T1000 (cell line): ENCODE data around the gene KIF1B.
"Not testable (repeated sequence)": the region's sequence is repeated elsewhere in the genome, so short reads cannot be mapped to it uniquely, and the experiment has no call there.

Experiments used
- DNase-seq: peaks from one replicate; lab custom pipeline; 2025; ENCODE audit warnings: mixed read lengths; lab: John Stamatoyannopoulos, UW

Gene KIF1B

DNA sequence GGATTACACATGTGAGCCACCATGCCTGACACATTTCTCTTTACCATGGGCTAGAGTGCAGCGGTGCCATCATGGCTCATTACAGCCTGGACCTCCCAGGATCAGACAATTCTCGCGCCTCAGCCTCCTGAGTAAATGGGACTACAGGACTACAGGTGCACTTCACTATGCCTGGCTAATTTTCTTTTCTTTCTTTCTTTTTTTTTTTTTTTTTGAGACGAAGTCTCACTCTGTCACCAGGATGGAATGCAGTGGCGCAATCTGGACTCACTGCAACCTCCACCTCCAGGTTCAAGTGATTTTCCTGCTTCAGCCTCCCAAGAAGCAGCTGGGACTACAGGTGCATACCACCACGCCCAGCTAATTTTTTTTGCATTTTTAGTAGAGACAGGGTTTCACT is 14.8 kb upstream of the KIF1B start:
- no peak for DNase-seq

DNA sequence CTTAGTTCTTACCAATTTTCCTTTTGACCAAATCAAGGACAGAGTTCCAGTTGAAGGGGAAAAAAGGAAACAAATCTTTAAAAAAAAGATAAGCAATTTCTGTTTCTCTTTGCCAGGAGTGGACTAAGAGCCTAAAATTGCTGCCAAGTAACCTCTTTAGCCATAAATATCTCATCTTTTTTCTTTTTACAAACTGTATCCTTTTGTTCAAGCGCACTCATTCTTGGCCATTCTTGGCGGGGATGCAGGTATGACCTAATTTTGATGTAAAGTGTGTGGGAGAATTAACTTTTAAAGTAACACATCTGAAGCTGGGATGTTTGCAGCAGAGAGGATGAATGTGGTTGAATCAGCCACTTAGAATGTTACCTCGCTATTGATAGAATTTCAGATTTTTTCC is 13.4 kb upstream of the KIF1B start:
- DNase-seq = no peak

DNA sequence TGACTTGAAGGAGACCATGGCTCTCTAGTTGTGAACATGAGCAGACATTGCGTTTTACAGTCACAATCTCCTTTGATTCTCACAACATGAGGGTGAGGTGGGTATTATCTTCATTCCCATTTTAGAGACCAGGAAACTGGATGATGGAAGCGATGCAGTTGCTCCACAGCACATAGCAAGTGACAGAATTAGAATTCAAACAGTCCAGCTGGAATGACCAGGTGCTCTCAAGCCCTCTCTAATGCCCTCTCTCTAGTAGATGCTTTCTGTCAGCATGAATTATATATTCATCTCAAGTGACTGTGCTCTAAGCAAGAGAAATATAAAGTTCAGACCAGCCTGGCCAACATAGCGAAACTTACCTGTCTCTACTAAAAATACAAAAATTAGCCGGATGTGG is 9.8 kb upstream of the KIF1B start:
- no peak for DNase-seq

DNA sequence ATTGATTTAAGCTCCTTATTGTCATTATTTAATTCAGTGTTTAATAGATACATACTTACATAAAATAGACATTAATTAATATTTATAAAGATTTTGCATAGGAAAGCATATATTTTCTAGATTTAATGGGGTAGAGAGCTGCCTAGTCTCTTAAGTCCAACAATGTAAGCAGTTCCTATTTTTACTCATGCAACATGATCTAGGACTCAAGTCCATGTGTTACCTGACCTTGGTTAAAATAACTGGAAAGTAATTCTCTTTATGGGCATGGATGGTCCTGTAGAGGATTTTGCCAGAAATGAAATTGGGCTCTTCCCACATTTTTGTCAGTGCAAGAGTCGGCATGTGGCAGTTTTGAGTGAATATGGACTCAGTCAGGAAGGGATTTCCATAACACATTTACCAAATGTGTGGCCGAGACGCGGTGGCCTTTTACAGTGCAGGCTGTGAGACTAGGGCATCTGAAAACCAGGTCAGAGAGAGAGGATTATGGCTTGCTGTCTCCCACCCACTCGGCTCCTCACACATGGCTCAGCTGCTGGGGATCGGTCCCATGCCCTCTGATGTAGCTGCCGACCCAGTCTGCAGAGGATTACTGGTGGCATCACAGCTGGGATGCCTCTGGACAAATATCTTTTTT is 6.2 kb upstream of the KIF1B start:
- no peak for DNase-seq

DNA sequence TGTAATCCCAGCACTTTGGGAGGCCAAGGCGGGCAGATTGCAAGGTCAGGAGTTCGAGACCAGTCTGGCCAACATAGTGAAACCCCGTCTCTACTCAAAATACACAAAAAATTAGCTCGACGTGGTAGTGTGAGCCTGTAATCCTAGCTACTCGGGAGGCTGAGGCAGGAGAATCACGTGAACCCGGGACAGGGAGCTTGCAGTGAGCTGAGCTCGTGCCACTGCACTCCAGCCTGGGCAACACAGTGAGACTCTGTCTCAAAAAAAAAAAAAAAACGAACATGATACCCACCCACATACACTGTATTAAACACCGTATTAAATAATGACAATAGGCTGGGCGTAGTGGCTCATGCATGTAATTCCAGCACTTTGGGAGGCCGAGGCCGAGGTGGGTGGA is 5.2 kb upstream of the KIF1B start:
- not testable (repeated sequence) for DNase-seq

DNA sequence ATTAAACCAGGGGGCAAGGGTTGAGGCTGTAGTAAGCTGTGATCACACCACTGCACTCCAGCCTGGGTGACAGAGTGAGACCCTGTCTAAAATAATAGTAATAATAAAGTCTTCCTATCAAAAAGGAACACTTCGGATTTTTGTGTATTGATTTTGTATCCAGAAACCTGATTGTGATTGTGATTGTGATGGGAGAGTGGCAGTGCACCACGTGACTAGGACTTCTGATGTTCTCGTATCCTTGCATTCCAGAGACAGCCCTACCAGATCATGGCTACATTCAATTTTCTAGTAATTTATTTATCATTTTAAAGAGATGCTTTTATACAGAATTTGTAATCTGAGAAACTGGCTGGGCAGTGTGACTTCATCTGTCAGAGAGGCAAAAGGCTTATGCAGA is 2.6 kb upstream of the KIF1B start:
- no peak for DNase-seq

DNA sequence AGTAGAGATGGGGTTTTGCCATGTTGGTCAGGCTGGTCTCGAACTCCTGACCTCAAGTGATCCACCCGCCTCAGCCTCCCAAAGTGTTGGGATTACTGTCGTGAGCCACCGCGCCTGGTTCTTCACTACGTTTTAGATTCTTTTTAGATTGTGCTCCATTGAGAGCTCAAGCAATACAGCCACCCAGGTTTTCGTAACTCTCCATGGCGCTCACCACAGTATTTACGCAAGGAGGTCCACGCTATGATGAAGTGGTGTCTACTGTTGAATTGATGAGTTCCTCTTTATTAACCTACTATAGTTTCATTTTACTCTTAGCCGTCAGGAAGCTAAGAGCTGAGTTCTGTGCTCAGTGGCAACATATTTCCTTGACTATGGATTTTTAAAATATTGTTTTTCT is 1.8 kb upstream of the KIF1B start:
- no peak for DNase-seq

DNA sequence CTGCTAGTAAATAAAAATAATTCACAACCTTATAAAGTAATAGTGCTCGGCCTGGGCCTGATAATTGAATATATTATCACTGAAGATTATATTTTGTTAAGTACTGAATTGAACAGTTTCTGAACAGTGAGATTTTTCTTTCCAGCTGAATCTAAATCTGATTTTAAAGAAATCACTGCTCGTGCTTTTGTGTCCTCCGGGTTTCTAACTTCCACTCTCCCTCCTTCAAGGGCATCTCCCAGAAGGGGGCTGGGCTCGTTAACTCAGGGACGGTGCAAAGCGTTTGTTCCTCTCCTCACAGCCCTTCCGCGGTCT is 823 bp upstream of the KIF1B start:
- DNase-seq = no peak

DNA sequence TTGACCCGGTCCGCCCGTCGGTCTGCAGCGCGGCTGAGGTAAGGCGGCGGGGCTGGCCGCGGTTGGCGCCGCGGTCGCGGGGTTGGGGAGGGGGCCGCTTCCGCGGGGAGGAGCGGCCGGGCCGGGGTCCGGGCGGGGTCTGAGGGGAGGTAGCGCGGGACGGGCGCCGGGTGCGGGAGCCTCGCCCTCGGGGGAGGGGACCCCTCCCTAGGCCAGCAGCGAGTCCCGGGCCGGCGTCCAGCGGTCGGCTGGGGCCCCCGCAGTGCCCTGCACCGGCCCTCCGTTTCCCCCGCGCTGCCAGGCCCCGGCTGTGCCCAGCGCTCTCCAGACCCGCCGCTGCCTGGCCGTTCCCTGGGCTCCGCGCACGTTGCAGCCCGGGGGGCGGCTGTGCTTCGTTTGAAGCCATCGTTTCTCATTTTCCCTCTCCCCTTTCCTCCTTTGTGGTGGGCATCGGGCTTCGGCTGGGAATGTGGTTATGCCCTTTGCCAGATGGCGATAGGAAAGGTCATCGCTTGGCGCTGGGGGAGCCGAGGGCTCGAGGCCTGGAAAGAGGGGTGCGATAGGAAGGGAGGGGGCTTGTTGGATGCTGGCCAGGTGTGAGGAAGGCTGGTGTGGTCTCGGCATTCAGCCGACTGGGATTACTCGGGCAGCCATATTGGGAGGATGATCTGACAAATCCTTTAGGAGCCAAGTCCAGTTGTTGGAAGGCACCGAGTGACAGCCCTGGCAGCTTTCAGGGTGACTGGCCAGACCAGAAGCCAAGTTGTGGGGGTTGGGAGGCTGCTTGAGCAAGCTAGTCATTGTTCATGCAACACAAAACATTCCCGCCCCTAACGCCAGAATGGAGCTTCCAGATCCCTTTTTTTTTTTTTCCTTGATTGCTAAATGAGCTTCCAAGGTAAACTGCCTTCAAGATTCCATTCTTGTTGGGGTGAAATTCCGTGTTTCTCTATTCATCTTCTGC is 753 bp downstream of the KIF1B start:
- DNase-seq = peak; percentile 62

DNA sequence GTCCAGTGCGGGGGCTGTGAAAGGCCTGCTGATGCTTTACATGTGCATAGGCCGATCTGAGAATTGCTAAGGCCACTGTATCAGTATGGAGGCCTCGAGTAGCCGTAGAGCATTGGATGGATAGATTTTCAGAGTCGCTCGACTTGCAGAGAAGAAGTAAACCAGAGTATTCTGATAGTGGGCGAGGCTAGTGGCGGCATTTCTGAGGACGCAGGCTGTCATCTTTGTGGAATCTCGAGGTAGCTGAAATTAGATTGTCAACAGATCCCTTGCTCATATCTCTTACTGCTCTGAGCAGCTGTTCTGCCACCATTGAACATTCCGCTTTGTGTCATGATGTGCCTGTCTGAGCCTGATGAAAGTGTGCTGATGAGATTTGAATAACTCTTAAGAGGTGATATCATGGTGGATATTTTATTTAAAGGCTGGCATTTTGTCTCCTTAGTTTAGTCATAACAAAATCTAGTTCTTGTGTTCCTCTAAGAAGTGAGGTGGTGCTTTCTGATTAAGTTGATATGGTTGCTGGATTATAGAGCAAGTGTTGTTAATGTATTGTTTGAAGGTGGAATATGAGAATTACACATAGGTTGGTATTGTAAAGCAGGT is 1.5 kb downstream of the KIF1B start:
- DNase-seq = no peak

DNA sequence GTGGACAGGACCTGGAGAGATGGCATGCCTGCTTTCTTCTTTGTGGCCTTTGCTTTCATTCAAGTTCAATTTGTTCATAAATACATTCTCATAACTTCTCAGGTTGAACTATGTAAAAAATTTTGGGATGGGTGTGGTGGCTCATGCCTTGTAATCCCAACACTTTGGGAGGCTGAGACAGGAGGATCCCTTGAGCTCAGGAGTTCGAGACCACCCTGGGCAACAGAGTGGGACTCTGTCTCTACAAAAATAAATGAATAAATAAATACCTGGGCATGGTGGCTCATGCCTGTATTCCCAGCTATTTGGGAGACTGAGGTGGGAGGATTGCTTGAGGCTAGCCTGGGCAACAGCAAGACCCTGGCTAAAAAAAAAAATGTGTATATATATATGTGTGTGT is 2.1 kb downstream of the KIF1B start:
- no peak for DNase-seq

DNA sequence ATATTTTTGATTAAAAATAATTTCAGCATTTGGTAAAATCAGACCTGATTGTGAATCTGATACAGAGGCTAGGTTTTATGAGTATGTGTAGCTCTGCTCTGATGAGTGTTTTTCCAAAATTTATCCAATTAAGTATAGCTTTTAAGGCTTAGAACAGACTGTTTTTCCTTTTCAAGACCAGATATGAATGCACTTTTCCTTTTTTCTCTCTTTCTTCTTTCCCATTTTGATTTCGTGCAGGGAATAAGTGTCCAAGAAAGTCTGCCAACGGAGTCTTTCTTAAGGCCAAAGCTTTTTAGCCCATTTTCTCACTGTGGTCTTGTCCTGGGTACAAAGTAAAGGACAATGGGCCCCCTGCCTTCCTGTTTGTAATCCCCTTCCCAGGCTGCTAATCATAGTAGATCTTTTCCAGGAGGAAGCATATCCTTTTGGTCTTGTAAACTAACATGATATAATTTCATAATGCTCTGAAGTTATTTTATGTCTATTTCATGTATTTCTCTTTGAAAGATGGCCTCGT is 2.9 kb downstream of the KIF1B start:
- DNase-seq = no peak

DNA sequence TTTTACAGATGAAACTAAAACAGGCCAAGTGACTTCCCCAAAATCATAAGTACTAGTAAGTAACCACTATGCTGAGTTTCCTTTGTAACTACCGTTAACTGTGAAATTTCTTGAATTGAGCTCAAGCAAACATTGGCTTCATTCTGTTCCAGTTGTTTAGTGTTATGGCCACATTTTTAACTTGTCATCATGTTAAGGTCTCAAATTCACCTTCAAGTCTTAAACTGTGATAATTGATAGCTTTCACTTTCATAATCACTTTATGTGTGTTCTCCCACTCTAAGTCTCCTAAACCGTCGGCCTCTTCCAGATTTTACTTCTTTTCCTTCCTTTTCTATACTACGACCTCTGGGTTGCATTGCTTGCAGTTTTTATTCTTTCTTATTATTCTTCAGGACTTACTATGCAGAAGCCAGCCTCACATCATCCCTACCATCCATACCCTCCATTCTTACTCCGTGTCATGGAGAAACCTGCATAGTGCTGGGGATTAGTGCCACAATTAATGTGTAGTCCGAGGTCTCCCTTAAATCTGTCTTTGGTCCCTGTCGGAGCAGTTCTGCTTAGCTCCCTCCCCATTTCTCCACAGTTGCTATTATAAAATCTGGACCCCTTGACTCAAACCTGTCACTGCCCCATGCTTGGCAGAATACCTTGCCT is 5.8 kb downstream of the KIF1B start:
- DNase-seq = no peak

DNA sequence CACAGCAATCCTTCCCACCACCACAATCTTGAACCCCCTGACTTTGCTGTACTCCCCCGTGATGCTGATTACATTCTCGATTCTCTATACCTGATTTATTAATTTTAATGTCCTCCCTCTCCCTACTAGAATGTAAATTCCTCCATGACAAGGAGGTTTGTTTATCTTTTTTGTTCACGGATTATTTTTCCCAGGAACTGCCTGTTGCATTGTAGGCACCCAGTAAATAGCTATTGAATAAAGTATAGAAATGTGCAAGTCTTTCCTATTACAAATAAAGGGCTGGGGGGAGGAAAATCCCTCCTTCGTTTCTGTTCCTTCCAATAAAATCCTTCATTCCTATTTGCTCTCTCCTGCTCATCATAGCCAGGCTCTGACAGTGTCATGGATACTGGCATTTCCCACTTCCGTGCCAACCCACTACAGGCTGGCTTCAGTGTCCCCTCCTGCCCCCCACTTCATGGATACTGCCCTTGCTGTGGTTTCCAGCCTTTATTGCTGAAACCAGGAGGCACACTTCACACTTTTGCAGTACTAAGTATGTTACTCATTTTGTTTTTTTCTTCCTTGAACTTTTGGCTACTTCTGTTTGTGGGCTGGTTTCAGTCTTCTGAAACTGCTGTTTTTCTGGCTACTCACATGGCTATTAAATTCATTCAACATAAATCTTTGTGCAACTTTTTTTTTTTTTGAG is 7.5 kb downstream of the KIF1B start:
- DNase-seq = peak; percentile 13

DNA sequence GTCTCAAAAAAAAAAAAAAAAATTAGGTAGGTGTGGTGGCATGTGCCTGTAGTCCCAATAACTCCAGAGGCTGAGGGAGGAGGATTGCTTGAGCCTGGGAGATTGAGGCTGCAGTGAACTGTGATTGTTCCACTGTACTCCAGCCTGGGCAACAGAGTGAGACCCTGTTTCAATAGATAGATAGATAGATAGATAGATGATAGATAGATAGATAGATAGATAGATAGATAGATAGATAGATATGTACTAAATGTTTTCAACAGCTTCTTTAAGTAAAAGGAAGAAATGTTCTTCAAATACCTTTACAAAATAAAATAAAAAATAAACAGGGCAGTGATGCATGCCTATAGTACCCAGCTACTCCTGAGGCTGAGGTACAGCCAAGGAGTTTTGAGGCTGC is 9.8 kb downstream of the KIF1B start:
- DNase-seq = no peak

DNA sequence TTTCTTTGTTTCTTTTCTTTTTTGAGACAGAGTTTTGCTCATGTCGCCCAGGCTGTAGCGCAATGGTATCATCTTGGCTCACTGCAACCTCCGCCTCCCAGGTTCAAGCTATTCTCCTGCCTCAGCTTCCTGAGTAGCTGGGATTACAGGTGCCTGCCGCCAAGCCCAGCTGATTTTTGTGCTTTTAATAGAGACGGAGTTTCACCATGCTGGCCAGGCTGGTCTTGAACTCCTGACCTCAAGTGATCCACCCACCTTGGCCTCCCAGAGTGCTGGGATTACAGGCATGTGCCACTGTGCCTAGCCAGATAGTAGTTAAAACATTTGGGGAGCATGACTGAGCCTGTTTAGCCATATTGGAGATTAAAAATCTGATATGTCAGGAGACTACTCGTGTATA is 10.3 kb downstream of the KIF1B start:
- not testable (repeated sequence) for DNase-seq

DNA sequence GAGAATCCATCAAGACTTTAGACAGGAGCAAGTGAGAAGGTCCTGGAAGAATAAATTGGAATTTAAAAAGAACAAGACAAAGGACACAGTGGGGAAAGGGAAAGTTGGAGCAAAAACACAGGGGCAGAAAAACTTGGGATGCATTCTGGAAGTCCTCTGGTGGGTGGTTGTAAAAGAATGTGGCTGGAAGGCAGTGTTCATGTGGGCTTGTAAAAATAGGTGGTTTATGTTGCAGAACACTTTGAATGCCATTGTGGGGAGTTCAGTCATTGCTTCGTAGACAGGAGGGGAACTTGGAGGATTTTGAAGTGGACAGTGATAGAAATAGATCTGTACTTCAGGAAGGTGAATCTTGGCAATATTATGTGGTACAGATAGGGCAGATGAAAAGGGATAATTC is 15.2 kb downstream of the KIF1B start:
- no peak for DNase-seq

DNA sequence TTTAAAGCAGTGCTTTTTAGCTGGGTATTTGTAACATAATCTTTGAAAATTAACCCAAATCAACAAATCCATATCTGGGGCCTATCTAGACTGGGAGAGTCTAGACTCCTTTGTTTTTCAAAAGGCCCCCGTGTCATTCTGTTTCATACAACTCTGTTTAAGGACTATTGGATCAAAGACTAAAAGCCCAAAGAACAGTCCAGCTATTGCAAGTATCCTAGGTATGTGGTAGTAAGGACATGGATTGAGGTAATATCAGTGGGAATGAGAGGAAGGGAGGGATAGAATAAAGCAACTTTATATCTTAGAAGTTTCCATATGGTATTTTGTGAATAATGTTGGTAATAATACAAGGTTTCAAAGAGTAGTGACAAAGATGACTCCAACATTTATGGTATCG is 18.2 kb downstream of the KIF1B start:
- DNase-seq = no peak

DNA sequence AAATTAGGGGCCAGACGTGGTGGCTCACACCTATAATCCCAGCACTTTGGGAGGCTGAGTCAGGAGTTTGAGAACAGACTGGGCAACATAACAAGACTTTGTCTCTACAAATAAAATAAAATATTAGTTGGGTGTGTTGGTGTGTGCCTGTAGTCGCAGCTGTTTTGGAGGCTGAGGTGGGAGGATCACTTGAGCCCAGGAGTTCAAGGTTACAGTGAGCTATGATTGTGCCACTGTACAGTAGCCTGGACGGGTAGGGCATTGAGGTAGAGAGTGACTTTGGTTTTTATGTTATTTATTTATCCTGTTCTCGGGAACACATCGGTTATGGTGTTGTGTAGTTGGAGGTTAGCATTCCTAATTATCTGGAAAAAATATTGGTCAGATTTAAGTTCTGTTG is 19.5 kb downstream of the KIF1B start:
- DNase-seq = no peak

DNA sequence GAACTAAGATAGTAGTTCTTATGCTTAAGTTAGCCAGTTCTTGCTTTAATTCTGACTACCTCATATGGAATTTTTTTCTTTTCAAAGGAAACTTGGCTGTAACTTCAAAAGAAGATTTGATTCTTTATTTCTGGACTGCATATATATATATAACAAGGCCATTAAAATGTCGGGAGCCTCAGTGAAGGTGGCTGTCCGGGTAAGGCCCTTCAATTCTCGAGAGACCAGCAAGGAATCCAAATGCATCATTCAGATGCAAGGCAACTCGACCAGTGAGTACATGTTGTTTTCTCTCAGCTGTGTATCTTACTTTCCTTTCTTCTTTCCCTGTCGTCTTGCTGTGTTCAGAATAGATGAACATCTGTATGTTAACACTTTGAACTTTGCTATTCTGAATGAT is 21.8 kb downstream of the KIF1B start:
- DNase-seq = no peak

DNA sequence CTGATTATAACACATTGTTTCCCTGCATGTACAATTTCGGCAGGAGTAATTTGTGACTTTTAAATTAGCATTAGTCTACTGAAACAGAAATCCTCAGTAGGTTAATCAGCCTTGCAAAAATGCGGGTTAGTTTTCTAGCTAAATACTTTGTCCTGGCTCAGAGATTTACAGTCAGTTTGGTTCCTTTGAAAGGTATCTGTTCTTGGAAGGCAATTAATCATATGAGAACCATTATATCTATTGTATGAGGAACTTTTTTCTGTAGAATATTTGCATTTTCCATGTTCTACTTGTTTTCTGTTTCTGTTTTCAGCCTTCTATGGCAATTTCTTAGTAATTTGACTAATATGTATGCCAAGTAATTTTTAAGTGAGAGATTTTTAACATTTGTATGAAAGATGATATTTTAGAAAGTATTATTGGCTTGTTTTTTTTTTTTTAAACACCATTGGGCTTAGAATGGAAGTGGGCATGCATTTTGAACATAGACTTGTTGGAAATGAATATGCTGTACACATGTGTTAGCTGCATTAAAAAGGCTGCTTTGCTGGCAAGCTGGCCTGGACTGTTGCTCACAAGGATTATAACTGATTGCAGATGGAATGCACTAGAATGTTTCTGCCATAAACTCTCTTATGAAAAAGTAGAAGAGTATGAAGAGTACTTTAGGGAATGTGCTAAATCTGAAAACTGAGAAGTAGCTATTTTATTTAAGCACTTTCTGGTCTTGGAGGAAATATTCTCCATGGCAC is 26.2 kb downstream of the KIF1B start:
- no peak for DNase-seq
